Right lobe of liver (tissue), 6 donors: Measurements from ENCODE around the gene WDR1. TPM values are rescaled to one million over a fixed set of nuclear protein-coding genes. Genes with fewer than 3 reads are reported as not detected.

Experiments used
- ATAC-seq, 4 donors: fragments of 200-7000 bp; cut with Tn5 transposase; one replicate each; pipeline ENCODE4 v1.9.1; 2020; ENCODE audit warnings: mild to moderate bottlenecking in 4 of 4, moderate library complexity in 4 of 4
- DNase-seq, 3 donors: peaks; one replicate each; pipeline ENCODE4 v3.0.0-alpha.2; 2020
- H3K27ac ChIP-seq, 3 donors: fragments of 200-600 bp; one replicate each; pipeline ENCODE4 v1.8.0; 2022
- H3K27me3 ChIP-seq, 2 donors: fragments of 200-600 bp; one replicate each; pipeline ENCODE4 v1.8.0; 2022
- H3K36me3 ChIP-seq, 4 donors: fragments of 200-600 bp; sonication (generic) in 1 of 4; one replicate each; pipeline versions ENCODE4 v1.5.1 to v1.8.0; 2017 to 2022; ENCODE audit warnings: control low read depth in 1 of 4
- H3K4me1 ChIP-seq, 4 donors: fragments of 200-600 bp; sonication (generic) in 1 of 4; one replicate each; pipeline versions ENCODE4 v1.5.1 to v1.8.0; 2017 to 2022; ENCODE audit warnings: control low read depth in 1 of 4
- H3K4me3 ChIP-seq, 3 donors: fragments of 200-600 bp; one replicate each; pipeline ENCODE4 v1.8.0; 2022
- H3K9me3 ChIP-seq, 4 donors: fragments of 200-600 bp; sonication (generic) in 1 of 4; one replicate each; pipeline versions ENCODE4 v1.5.1 to v1.8.0; 2017 to 2022; ENCODE audit warnings: control low read depth in 1 of 4
- POLR2A ChIP-seq: fragments of 450-650 bp; IDR thresholded peaks from one replicate; pipeline ENCODE4 v1.6.1; 2017; ENCODE audit warnings: antibody characterized with exemption, mild to moderate bottlenecking
- WGBS: methylation state at CpG from one replicate; pipeline ENCODE4 v1.1.6; 2018; ENCODE audit warnings: low coverage, low lambda C conversion rate; ENCODE audit not compliant: insufficient coverage; ENCODE audit errors: missing lambda C conversion rate; 5-methylcytosine and 5-hydroxymethylcytosine counted together
- intact Hi-C, 2 donors: fragments of 100-400 bp; cut with DNase I; formaldehyde crosslinking; loops; one replicate each; pipeline versions ENCODE4 v1.11.2 to v1.14.1; 2022
- total RNA-seq, 6 experiments: library from RNA; depleted of rRNA in 2 of 6; stranded (reverse); fragments of >200 nt in 2 of 6; fragmentation: NEBNext Ultra II Directional in 3 of 6; extraction: Animal tissue kit (Norgen Biotek cat#: 25700) in 3 of 6; gene quantifications; one replicate each; pipeline versions ENCODE4 v1.1.0 to v1.2.4, GENCODE V29; 2016 to 2023
- TF ChIP-seq, protein P1 (sequence below), 4 donors: fragments of 200-600 bp in 3 of 4; fragments of 450-650 bp in 1 of 4; IDR thresholded peaks; one replicate each; pipeline versions ENCODE4 v1.5.1 to v1.8.0; 2016 to 2022; ENCODE audit warnings: antibody characterized with exemption in 4 of 4, mild to moderate bottlenecking in 2 of 4
- donor health status: DM: no; HTN: yes; CAD: no.
- donor health status: DM: no; HTN: no; CAD: no.
- donor health status: DM: no; HTN: no; CAD: no.
- donor health status: DM: no; HTN: yes; CAD: no.
- donor health status: DM: no; HTN: yes; CAD: no.

Gene WDR1
- total RNA-seq, 6 experiments from 2014 or later, result 65.1 to 149 (median 76.4) TPM

DNA sequence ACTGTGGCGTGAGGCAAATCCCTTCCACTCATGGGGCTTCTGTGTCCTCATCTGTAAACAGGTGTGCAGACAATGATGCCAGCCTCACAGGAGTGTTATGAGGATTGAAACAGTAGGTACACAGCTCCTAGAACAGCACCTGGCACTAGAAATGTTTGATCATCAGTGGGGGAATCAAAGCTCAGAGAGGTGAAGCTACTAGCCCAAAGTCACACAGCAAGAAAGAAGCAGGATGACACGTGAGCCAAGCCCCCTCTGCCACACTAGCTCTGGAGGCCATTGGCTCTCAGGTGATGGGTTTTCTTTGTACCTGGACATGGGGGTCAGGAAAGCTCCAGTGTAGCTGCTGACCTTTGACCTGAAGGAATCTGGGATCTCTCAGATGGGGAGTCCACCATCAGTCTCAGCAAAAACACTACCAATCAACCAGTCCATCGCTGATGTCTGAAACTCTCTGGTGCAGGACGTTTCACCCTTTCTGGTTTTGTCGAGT lies 81.9 kb downstream of the WDR1 start:
- Histone ChIP-seq H3K4me3 (no peak overlapping the region), H3K27ac (no peak overlapping the region), H3K4me1 (peaks cover 0 to 15% (median 1%) of the 10 kb centered on the region in 4 donors), H3K9me3 (no peaks in the 10 kb centered on the region), H3K27me3 (no peaks in the 10 kb centered on the region), H3K36me3 (no peaks in the 10 kb centered on the region)
- DNase-seq (no peak), ATAC-seq (no peak)
- intact Hi-C loops, result no loop called here
- TF ChIP-seq, protein P1, sequence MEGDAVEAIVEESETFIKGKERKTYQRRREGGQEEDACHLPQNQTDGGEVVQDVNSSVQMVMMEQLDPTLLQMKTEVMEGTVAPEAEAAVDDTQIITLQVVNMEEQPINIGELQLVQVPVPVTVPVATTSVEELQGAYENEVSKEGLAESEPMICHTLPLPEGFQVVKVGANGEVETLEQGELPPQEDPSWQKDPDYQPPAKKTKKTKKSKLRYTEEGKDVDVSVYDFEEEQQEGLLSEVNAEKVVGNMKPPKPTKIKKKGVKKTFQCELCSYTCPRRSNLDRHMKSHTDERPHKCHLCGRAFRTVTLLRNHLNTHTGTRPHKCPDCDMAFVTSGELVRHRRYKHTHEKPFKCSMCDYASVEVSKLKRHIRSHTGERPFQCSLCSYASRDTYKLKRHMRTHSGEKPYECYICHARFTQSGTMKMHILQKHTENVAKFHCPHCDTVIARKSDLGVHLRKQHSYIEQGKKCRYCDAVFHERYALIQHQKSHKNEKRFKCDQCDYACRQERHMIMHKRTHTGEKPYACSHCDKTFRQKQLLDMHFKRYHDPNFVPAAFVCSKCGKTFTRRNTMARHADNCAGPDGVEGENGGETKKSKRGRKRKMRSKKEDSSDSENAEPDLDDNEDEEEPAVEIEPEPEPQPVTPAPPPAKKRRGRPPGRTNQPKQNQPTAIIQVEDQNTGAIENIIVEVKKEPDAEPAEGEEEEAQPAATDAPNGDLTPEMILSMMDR (IDR thresholded peaks at IDR 0.05), result no peak
- no peak for TF ChIP-seq POLR2A
- WGBS, result 92% methylated on average over 2 of the region's 5 CpGs

DNA sequence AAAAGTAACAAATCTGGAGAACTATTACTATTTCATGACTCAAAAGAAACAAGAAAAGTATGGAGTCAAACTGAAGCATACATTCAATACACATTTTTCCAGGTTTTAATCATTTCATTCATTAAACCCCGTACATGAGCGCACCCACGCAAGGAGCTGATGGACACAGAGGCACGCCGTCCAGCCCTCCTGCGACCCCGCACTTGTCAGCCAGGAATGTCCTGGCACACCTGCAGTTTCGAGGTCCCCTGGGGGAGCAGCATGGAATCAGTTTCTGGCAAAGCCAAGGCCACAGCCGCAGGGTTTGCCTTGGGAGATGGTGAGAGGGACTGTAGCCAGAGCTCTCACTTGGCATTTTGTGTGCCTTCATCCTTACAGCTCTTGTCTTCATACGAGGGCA lies 82.5 kb downstream of the WDR1 start:
- H3K36me3 ChIP-seq, result no peaks in the 10 kb centered on the region
- no peak overlapping the region for H3K27ac ChIP-seq
- 88% methylated on average over 5 of the region's 10 CpGs for WGBS
- no peaks in the 10 kb centered on the region for H3K27me3 ChIP-seq
- no peak overlapping the region for H3K4me3 ChIP-seq
- DNase-seq (no peak), ATAC-seq (no peak)
- intact Hi-C loops, result no loop called here
- H3K4me1 ChIP-seq, result peaks cover 0 to 15% (median 1%) of the 10 kb centered on the region in 4 donors
- TF ChIP-seq, protein P1 (IDR thresholded peaks at IDR 0.05), result no peak
- TF ChIP-seq POLR2A, result no peak
- no peaks in the 10 kb centered on the region for H3K9me3 ChIP-seq

DNA sequence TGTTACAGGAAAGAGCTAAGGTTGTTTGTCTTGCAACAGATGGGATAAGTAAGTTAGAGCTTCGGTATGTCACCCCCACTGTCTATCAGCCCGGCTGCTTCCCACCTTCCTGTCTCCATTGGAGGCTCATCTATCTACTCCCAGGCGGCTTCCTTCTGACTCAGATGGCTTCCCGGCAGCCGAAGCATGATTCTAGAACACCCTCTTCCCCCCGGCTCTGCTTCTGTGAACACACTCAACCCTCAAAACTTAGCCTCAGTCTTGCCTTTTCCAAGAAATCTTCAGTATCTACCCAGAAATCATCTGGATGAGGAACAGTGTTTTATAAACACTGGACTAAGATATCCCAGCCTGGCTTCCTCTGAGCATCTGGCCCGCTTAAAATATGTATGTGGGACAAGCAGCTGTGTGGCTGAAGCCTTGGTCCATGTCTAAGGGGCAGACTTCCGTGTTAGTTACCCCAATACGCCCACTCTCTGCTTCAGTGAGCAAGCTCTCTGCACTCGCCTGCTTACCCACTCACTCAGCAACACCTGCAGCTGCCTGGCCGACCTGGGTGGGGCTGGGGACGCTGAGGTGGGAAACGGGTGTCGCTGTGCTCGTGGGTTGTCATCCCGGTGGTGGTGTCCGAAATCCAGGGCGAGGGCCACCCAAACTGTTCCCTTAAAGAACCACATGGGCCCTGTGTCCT lies 83.3 kb downstream of the WDR1 start:
- 75% methylated on average over 2 of the region's 18 CpGs for WGBS
- DNase-seq, result no peak

DNA sequence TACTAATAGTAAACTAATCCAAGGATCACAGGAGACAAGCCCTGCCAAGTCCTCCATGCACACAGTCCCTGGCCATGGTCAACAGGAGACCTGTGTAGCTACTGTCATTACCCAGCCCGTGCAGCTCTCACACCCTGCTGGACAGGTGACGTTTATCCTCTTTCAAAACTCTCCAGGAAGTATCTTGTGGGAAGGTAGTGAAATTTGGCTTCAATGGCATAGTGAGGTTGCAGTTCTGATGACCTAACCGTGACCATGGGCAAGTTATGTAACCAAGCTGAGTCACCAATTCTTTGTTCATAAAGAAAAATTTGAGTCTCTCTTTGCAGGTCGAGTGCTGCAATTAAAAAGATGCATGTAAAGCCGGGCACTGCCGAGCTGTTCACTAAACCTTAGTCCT lies 84.0 kb downstream of the WDR1 start:
- peak; percentile 60 to 83 (median 74) for ATAC-seq
- H3K27me3 ChIP-seq, result no peaks in the 10 kb centered on the region
- no peak overlapping the region for H3K4me3 ChIP-seq
- peak overlapping the region in 2 of 3 donors; percentile 3 to 15 for H3K27ac ChIP-seq
- TF ChIP-seq, protein P1 (IDR thresholded peaks at IDR 0.05), result no peak
- no peak for TF ChIP-seq POLR2A
- 24% methylated on average over 6 of the region's 6 CpGs for WGBS
- DNase-seq, result peak; percentile 38 to 62 (median 56)
- intact Hi-C loops, result no loop called here
- no peaks in the 10 kb centered on the region for H3K9me3 ChIP-seq
- H3K36me3 ChIP-seq, result no peaks in the 10 kb centered on the region
- H3K4me1 ChIP-seq, result peaks cover 0 to 15% (median 1%) of the 10 kb centered on the region in 4 donors

More for the DNA sequence above, 83.3 kb downstream of the WDR1 start:
- H3K27me3 ChIP-seq, result no peaks in the 10 kb centered on the region
- ATAC-seq, result peak; percentile 55 to 77 (median 65)
- no peaks in the 10 kb centered on the region for H3K9me3 ChIP-seq
- no peak for TF ChIP-seq POLR2A
- TF ChIP-seq, protein P1 (IDR thresholded peaks at IDR 0.05), result no peak
- peak overlapping the region; percentile 6 to 25 (median 15) for H3K27ac ChIP-seq
- H3K4me1 ChIP-seq, result peaks cover 0 to 15% (median 1%) of the 10 kb centered on the region in 4 donors
- no peak overlapping the region for H3K4me3 ChIP-seq
- H3K36me3 ChIP-seq, result no peaks in the 10 kb centered on the region
- intact Hi-C loops, result no loop called here
